ENCODE measurements around the gene GALK1. TPM values are rescaled to one million over a fixed set of nuclear protein-coding genes. Genes with fewer than 3 reads are reported as not detected.

GALK1 gene
- total RNA-seq, 4 donors from 2014 or later = 50.1 to 81.9 (median 64.1) TPM

GRCh38 chr17:75759457-75759856 is 5.5 kb downstream of the GALK1 start:
- no peak for TF ChIP-seq CTCF (IDR thresholded peaks at IDR 0.05)
- no peak for TF ChIP-seq POLR2A (IDR thresholded peaks at IDR 0.05)
- peaks cover 0 to 52% (median 0%) of the 10 kb centered on the region in 3 donors for H3K36me3 ChIP-seq
- H3K4me1 ChIP-seq = peaks cover 4 to 26% (median 11%) of the 10 kb centered on the region in 4 donors
- H3K9me3 ChIP-seq = no peaks in the 10 kb centered on the region
- H3K4me3 ChIP-seq = no peak overlapping the region
- no peak for DNase-seq
- H3K27ac ChIP-seq = no peak overlapping the region
- no peaks in the 10 kb centered on the region for H3K27me3 ChIP-seq

GRCh38 chr17:75758131-75758905 is 6.7 kb downstream of the GALK1 start:
- H3K36me3 ChIP-seq = peaks cover 0 to 60% (median 0%) of the 10 kb centered on the region in 3 donors
- H3K27me3 ChIP-seq = no peaks in the 10 kb centered on the region
- no peak overlapping the region for H3K27ac ChIP-seq

GRCh38 chr17:75757086-75757681 is 7.8 kb downstream of the GALK1 start:
- Histone ChIP-seq H3K27me3 (no peaks in the 10 kb centered on the region), H3K4me3 (no peak overlapping the region), H3K27ac (no peak overlapping the region), H3K9me3 (no peaks in the 10 kb centered on the region), H3K4me1 (peaks cover 0 to 14% (median 9%) of the 10 kb centered on the region in 4 donors), H3K36me3 (peaks cover 0 to 64% (median 0%) of the 10 kb centered on the region in 3 donors)
- peak in 1 of 3 donors; percentile 49 for DNase-seq
- TF ChIP-seq POLR2A (IDR thresholded peaks at IDR 0.05) (no peak), CTCF (IDR thresholded peaks at IDR 0.05) (no peak)

More at GRCh38 chr17:75758131-75758905, 6.7 kb downstream of the GALK1 start:
- TF ChIP-seq CTCF (IDR thresholded peaks at IDR 0.05) (no peak), POLR2A (IDR thresholded peaks at IDR 0.05) (no peak)
- no peaks in the 10 kb centered on the region for H3K9me3 ChIP-seq
- H3K4me1 ChIP-seq = peaks cover 0 to 22% (median 6%) of the 10 kb centered on the region in 4 donors
- no peak for DNase-seq
- no peak overlapping the region for H3K4me3 ChIP-seq

- Histone ChIP-seq H3K36me3 (peaks cover 0 to 71% (median 0%) of the 10 kb centered on the region in 3 donors), H3K27ac (no peak overlapping the region)
Measured at GRCh38 chr17:75756451-75757085, 8.4 kb downstream of the GALK1 start.

More at GRCh38 chr17:75756451-75757085, 8.4 kb downstream of the GALK1 start:
- Histone ChIP-seq H3K27me3 (no peaks in the 10 kb centered on the region), H3K4me1 (peaks cover 0 to 14% (median 9%) of the 10 kb centered on the region in 4 donors), H3K4me3 (no peak overlapping the region), H3K9me3 (no peaks in the 10 kb centered on the region)
- TF ChIP-seq CTCF (IDR thresholded peaks at IDR 0.05) (no peak), POLR2A (IDR thresholded peaks at IDR 0.05) (no peak)
- DNase-seq = peak in 1 of 3 donors; percentile 46

All from Peyer's patch (tissue), 4 donors.